HUES6 (cell line): ENCODE results near the gene CEBPA.

Experiments used
- H3K27ac ChIP-seq: 2 replicates; pipeline ENCODE4 v1.7.0; 2013; ENCODE audit warnings: low read depth, mild to moderate bottlenecking, low read length, inconsistent platforms
- H3K27me3 ChIP-seq: 2 replicates; pipeline ENCODE4 v1.6.1; 2013; ENCODE audit warnings: low read length; ENCODE audit not compliant: control insufficient read depth, insufficient read depth
- H3K36me3 ChIP-seq: 2 replicates; pipeline ENCODE4 v1.6.1; 2013; ENCODE audit warnings: low read length; ENCODE audit not compliant: control insufficient read depth, insufficient read depth
- H3K4me1 ChIP-seq: 2 replicates; pipeline ENCODE4 v1.6.1; 2013; ENCODE audit warnings: low read length; ENCODE audit not compliant: control insufficient read depth, insufficient read depth
- H3K4me3 ChIP-seq: 2 replicates; pipeline ENCODE4 v1.5.1; 2013; ENCODE audit warnings: low read depth, low read length
- H3K9ac ChIP-seq: one replicate; pipeline ENCODE4 v1.6.1; 2013; ENCODE audit warnings: mild to moderate bottlenecking, low read length
- H3K9me3 ChIP-seq: 2 replicates; pipeline ENCODE4 v1.6.1; 2013; ENCODE audit warnings: low read depth, low read length; ENCODE audit not compliant: control insufficient read depth, insufficient read depth

Gene CEBPA

GRCh38 chr19:33254245-33254824, 48.0 kb downstream of the CEBPA start:
- Histone ChIP-seq H3K9me3 (peaks cover 5% of the 10 kb centered on the region), H3K27me3 (no peaks in the 10 kb centered on the region), H3K4me3 (no peak overlapping the region), H3K9ac (no peak overlapping the region), H3K36me3 (no peaks in the 10 kb centered on the region), H3K27ac (no peak overlapping the region), H3K4me1 (peaks cover 11% of the 10 kb centered on the region)

GRCh38 chr19:33252971-33253370, 49.4 kb downstream of the CEBPA start:
- Histone ChIP-seq H3K36me3 (no peaks in the 10 kb centered on the region), H3K27ac (no peak overlapping the region), H3K9ac (no peak overlapping the region), H3K27me3 (no peaks in the 10 kb centered on the region), H3K4me1 (peaks cover 11% of the 10 kb centered on the region), H3K9me3 (peaks cover 4% of the 10 kb centered on the region), H3K4me3 (no peak overlapping the region)

GRCh38 chr19:33252418-33252962, 49.8 kb downstream of the CEBPA start:
- peaks cover 11% of the 10 kb centered on the region for H3K4me1 ChIP-seq
- no peaks in the 10 kb centered on the region; the same call in 1 of the 2 replicates for H3K9me3 ChIP-seq
- no peak overlapping the region for H3K9ac ChIP-seq
- no peaks in the 10 kb centered on the region for H3K27me3 ChIP-seq
- no peak overlapping the region for H3K4me3 ChIP-seq
- H3K27ac ChIP-seq: no peak overlapping the region
- no peaks in the 10 kb centered on the region for H3K36me3 ChIP-seq

GRCh38 chr19:33251526-33252090, 50.7 kb downstream of the CEBPA start:
- H3K9ac ChIP-seq: no peak overlapping the region
- H3K4me3 ChIP-seq: no peak overlapping the region
- no peak overlapping the region for H3K27ac ChIP-seq
- peaks cover 11% of the 10 kb centered on the region for H3K4me1 ChIP-seq
- no peaks in the 10 kb centered on the region; the same call in 1 of the 2 replicates for H3K9me3 ChIP-seq
- H3K27me3 ChIP-seq: no peaks in the 10 kb centered on the region
- H3K36me3 ChIP-seq: no peaks in the 10 kb centered on the region

- Histone ChIP-seq H3K4me3 (no peak overlapping the region), H3K9me3 (peaks cover 3% of the 10 kb centered on the region), H3K27me3 (no peaks in the 10 kb centered on the region), H3K4me1 (peaks cover 11% of the 10 kb centered on the region), H3K9ac (no peak overlapping the region), H3K27ac (no peak overlapping the region), H3K36me3 (no peaks in the 10 kb centered on the region)
Measured at GRCh38 chr19:33251076-33251475, 51.3 kb downstream of the CEBPA start.

- H3K27ac ChIP-seq: no peak overlapping the region
- no peaks in the 10 kb centered on the region for H3K36me3 ChIP-seq
- H3K27me3 ChIP-seq: no peaks in the 10 kb centered on the region
- no peak overlapping the region for H3K4me3 ChIP-seq
- H3K9me3 ChIP-seq: peaks cover 9% of the 10 kb centered on the region
- H3K4me1 ChIP-seq: peaks cover 11% of the 10 kb centered on the region
- no peak overlapping the region for H3K9ac ChIP-seq
Measured at GRCh38 chr19:33250500-33250899, 51.8 kb downstream of the CEBPA start.
